ENCODE data around the gene SLC2A8. TPM values are rescaled to one million over a fixed set of nuclear protein-coding genes. Genes with fewer than 3 reads are reported as not detected.
A peak's percentile ranks its signal among the peaks of the same experiment; 100 is the strongest.

Gene SLC2A8
- total RNA-seq, 1 donor from 2014 or later: 18.5 TPM

DNA sequence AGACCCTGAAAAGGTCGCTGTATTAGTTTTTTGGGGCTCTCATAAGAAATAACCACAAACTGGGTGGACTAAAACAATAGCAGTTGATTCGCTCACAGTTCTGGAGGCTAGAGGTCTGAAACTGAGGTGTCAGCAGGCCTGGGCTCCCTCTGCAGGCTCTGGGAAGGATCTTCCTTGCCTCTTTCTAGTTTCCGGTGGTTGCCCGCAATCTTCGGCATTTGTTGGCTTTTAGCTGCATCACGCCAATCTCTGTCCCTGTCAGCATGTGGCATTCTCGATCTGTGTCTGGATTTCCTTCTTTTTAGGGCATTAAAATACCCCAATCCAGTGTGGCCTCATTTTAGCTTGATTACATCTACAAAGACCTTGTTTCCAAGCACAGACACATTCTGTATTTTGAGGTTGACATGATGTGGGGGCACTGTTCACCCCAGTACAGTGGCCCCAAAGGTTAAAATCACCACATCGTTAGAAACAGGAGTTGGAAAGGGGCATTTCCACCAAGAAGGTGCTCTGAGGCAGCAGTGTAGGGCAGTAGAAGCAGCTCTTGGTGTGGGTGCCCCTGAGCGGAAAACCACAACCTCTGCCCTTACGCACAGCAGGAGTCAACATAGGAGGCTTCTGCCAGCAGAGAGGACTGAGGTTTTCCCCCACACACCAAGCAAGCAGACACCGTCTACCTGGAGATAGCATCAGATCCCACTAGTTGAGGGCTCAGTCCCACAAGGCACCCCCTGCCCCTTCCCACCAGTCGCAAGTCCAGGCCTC is 40.7 kb downstream of the SLC2A8 start:
- Histone ChIP-seq H3K36me3 (peaks cover 97% of the 10 kb centered on the region), H3K27ac (no peak overlapping the region), H3K9me3 (no peaks in the 10 kb centered on the region), H3K27me3 (ENCODE audit: low read depth) (no peaks in the 10 kb centered on the region), H3K4me1 (no peaks in the 10 kb centered on the region), H3K4me3 (no peak overlapping the region)
- intact Hi-C loops (cut with DNase I): no loop called here
- ATAC-seq (no peak), DNase-seq (no peak)
- TF ChIP-seq, protein P1, sequence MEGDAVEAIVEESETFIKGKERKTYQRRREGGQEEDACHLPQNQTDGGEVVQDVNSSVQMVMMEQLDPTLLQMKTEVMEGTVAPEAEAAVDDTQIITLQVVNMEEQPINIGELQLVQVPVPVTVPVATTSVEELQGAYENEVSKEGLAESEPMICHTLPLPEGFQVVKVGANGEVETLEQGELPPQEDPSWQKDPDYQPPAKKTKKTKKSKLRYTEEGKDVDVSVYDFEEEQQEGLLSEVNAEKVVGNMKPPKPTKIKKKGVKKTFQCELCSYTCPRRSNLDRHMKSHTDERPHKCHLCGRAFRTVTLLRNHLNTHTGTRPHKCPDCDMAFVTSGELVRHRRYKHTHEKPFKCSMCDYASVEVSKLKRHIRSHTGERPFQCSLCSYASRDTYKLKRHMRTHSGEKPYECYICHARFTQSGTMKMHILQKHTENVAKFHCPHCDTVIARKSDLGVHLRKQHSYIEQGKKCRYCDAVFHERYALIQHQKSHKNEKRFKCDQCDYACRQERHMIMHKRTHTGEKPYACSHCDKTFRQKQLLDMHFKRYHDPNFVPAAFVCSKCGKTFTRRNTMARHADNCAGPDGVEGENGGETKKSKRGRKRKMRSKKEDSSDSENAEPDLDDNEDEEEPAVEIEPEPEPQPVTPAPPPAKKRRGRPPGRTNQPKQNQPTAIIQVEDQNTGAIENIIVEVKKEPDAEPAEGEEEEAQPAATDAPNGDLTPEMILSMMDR (IDR thresholded peaks at IDR 0.05): no peak

- Histone ChIP-seq H3K27ac (no peak overlapping the region), H3K4me1 (no peaks in the 10 kb centered on the region), H3K9me3 (no peaks in the 10 kb centered on the region), H3K27me3 (ENCODE audit: low read depth) (no peaks in the 10 kb centered on the region), H3K4me3 (no peak overlapping the region), H3K36me3 (peaks cover 98% of the 10 kb centered on the region)
- TF ChIP-seq, protein P1 (IDR thresholded peaks at IDR 0.05): no peak
- ATAC-seq (no peak), DNase-seq (no peak)
- intact Hi-C loops (cut with DNase I): no loop called here
Observed at GRCh38 chr9:127438394-127438793, 41.4 kb downstream of the SLC2A8 start.

GRCh38 chr9:127444283-127444920 is 47.4 kb downstream of the SLC2A8 start:
- Histone ChIP-seq H3K36me3 (peaks cover 97% of the 10 kb centered on the region), H3K9me3 (no peaks in the 10 kb centered on the region), H3K4me1 (peaks cover 10% of the 10 kb centered on the region), H3K27me3 (ENCODE audit: low read depth) (no peaks in the 10 kb centered on the region), H3K27ac (no peak overlapping the region), H3K4me3 (no peak overlapping the region)
- TF ChIP-seq, protein P1 (IDR thresholded peaks at IDR 0.05): no peak
- DNase-seq: no peak
- ATAC-seq: no peak
- intact Hi-C loops (cut with DNase I): no loop called here

- Histone ChIP-seq H3K9me3 (no peaks in the 10 kb centered on the region), H3K27me3 (ENCODE audit: low read depth) (no peaks in the 10 kb centered on the region), H3K4me3 (no peak overlapping the region), H3K27ac (no peak overlapping the region), H3K36me3 (peaks cover 94% of the 10 kb centered on the region), H3K4me1 (peaks cover 18% of the 10 kb centered on the region)
- DNase-seq (no peak), ATAC-seq (peak in 1 of 2 donors; percentile 3)
- TF ChIP-seq, protein P1 (IDR thresholded peaks at IDR 0.05): no peak
- intact Hi-C loops (cut with DNase I): no loop called here
Observed at GRCh38 chr9:127444921-127445850, 48.2 kb downstream of the SLC2A8 start.

Measured in lower lobe of right lung (tissue), 2 donors.